ENCODE data around the gene GJC1.
"Not testable (repeated sequence)": the region's sequence is repeated elsewhere in the genome, so short reads cannot be mapped to it uniquely, and the experiment has no call there.

Gene GJC1

GRCh38 chr17:44831371-44831770 is 1.3 kb upstream of the GJC1 start:
- TF ChIP-seq, protein P1, sequence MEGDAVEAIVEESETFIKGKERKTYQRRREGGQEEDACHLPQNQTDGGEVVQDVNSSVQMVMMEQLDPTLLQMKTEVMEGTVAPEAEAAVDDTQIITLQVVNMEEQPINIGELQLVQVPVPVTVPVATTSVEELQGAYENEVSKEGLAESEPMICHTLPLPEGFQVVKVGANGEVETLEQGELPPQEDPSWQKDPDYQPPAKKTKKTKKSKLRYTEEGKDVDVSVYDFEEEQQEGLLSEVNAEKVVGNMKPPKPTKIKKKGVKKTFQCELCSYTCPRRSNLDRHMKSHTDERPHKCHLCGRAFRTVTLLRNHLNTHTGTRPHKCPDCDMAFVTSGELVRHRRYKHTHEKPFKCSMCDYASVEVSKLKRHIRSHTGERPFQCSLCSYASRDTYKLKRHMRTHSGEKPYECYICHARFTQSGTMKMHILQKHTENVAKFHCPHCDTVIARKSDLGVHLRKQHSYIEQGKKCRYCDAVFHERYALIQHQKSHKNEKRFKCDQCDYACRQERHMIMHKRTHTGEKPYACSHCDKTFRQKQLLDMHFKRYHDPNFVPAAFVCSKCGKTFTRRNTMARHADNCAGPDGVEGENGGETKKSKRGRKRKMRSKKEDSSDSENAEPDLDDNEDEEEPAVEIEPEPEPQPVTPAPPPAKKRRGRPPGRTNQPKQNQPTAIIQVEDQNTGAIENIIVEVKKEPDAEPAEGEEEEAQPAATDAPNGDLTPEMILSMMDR (IDR thresholded peaks at IDR 0.05; ENCODE audit: borderline replicate concordance, insufficient read depth, low read depth, low read length) = no peak

GRCh38 chr17:44830359-44831288 is 537 bp upstream of the GJC1 start:
- TF ChIP-seq, protein P1 (IDR thresholded peaks at IDR 0.05; ENCODE audit: borderline replicate concordance, insufficient read depth, low read depth, low read length) = no peak
- H3K4me3 ChIP-seq (ENCODE audit: low read depth, low read length) = peak overlapping the region; percentile 79

More at GRCh38 chr17:44831371-44831770, 1.3 kb upstream of the GJC1 start:
- no peak overlapping the region for H3K4me3 ChIP-seq (ENCODE audit: low read depth, low read length)

- peak overlapping the region; percentile 79 for H3K4me3 ChIP-seq (ENCODE audit: low read depth, low read length)
- TF ChIP-seq, protein P1 (IDR thresholded peaks at IDR 0.05; ENCODE audit: borderline replicate concordance, insufficient read depth, low read depth, low read length) = no peak
Measured at GRCh38 chr17:44828919-44829522, 1.1 kb downstream of the GJC1 start.

DNA sequence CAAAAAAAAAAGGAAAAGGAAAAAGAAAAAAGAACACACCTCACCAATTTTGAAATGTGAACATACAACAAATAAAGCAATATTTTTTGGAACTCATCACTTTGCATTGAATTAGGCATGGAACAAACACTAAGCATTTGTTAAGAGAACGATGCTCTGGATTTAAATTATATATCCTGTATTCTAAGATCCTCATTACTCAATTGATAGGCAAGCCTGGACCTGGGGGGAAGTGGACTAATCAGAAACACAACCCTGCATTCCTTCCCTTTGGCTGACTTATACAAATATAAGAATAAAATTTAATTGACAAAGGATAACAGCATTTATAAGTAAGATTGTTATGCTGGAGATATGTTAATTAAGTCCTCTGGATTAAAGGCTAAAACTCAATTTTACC is 2.2 kb downstream of the GJC1 start:
- H3K4me3 ChIP-seq (ENCODE audit: low read depth, low read length) = no peak overlapping the region
- TF ChIP-seq, protein P1 (IDR thresholded peaks at IDR 0.05; ENCODE audit: borderline replicate concordance, insufficient read depth, low read depth, low read length) = no peak

DNA sequence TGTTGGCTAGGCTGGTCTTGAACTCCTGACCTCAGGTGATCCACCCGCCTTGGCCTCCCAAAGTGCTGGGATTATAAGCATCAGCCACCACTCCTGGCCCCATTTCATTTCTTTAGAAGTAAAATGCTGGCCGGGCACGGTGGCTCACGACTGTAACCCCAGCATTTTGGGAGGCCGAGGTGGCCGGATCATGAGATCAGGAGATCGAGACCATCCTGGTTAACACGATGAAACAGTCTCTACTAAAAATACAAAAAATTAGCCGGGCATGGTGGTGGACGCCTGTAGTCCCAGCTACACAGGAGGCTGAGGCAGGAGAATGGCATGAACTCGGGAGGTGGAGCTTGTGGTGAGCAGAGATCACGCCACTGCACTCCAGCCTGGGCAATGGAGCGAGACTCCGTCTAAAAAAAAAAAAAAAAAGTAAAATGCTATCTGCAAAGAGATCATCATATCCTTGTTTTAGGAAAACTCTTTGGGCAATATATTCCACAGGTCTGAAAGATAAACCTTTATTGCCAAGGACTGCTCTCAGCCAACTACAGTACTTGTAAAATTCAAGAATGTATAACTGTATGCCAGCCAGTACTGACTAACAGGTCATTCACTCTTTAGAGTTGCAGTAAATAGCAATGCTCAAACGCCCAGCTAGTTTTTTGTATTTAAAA is 3.8 kb downstream of the GJC1 start:
- TF ChIP-seq, protein P1 (IDR thresholded peaks at IDR 0.05; ENCODE audit: borderline replicate concordance, insufficient read depth, low read depth, low read length) = no peak
- no peak overlapping the region for H3K4me3 ChIP-seq (ENCODE audit: low read depth, low read length)

DNA sequence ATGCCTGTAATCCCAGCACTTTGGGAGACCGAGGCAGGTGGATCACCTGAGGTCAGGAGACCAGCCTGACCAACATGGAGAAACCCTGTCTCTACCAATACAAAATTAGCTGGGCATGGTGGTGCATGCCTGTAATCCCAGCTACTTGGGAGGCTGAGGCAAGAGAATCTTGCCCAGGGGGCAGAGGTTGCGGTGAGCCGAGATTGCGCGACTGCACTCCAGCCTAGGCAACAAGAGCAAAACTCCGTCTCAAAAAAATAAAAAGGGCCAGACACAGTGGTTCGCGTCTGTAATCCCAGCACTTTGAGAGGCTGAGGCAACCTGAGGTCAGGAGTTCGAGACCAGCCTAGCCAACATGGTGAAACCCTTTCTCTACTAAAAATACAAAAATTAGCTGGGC is 4.9 kb downstream of the GJC1 start:
- not testable (repeated sequence) for H3K4me3 ChIP-seq (ENCODE audit: low read depth, low read length)

DNA sequence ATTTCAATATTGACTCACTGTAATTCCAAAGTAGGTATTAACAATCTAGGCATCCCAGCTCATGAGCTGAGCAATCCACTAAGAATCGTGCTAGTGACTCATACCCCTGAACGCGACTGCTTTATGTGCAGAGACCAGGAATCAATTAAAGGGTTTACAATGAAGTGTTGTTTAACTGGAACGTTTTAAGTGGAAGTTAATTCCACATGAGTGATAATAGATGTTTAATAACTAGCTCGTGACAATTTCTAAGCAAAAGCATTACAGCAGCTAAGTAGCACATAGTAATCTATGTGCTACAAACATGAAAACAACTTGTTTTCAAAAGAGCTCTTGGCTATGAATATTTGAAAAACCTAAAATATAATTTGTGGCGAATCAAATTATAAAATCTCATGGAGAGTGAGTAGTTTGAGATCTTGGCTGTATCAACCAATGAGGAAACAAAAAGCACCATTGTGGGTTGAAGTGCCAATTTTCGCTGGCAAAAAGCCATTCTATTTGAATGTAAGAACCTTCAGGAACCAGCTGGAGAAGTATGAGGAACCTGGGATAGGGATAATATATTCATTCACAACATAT is 9.4 kb downstream of the GJC1 start:
- H3K4me3 ChIP-seq (ENCODE audit: low read depth, low read length) = no peak overlapping the region

GRCh38 chr17:44818508-44818907 is 11.6 kb downstream of the GJC1 start:
- not testable (repeated sequence) for H3K4me3 ChIP-seq (ENCODE audit: low read depth, low read length)

More for the DNA sequence above, 9.4 kb downstream of the GJC1 start:
- TF ChIP-seq, protein P1 (IDR thresholded peaks at IDR 0.05; ENCODE audit: borderline replicate concordance, insufficient read depth, low read depth, low read length) = no peak
